Activated CD4-positive, alpha-beta T cell treated with anti-CD3 and anti-CD28 coated beads for 24 hours (primary cell): ENCODE results near the gene CEP295NL.
A peak's percentile ranks its signal among the peaks of the same experiment; 100 is the strongest.

ENCODE experiments used
- DNase-seq, 2 donors: peaks; one replicate each; pipeline ENCODE4 v3.0.0-alpha.2; 2020; ENCODE audit warnings: low read depth in 2 of 2

Gene CEP295NL

GRCh38 chr17:78865682-78866390, 37.2 kb downstream of the CEP295NL start:
- DNase-seq, result peak; percentile 51 to 53

- no peak for DNase-seq
These were observed 38.9 kb downstream of the CEP295NL start for GRCh38 chr17:78864117-78864516.

- DNase-seq, result no peak
These were observed 40.7 kb downstream of the CEP295NL start for GRCh38 chr17:78862073-78863023.

- no peak for DNase-seq
These were observed 41.8 kb downstream of the CEP295NL start for GRCh38 chr17:78861229-78861628.

- DNase-seq, result no peak
These were observed 44.0 kb downstream of the CEP295NL start for GRCh38 chr17:78859051-78859450.

GRCh38 chr17:78857266-78857665, 45.7 kb downstream of the CEP295NL start:
- DNase-seq, result no peak

- DNase-seq, result no peak
These were observed 47.3 kb downstream of the CEP295NL start for GRCh38 chr17:78855561-78856165.

- no peak for DNase-seq
These were observed 48.5 kb downstream of the CEP295NL start for GRCh38 chr17:78854508-78854907.

GRCh38 chr17:78853926-78854394, 49.0 kb downstream of the CEP295NL start:
- DNase-seq, result no peak

- DNase-seq, result no peak
These were observed 50.3 kb downstream of the CEP295NL start for GRCh38 chr17:78852709-78853121.

GRCh38 chr17:78849026-78849425, 54.0 kb downstream of the CEP295NL start:
- DNase-seq, result no peak

GRCh38 chr17:78847052-78847451, 55.9 kb downstream of the CEP295NL start:
- no peak for DNase-seq

- DNase-seq, result no peak
These were observed 58.5 kb downstream of the CEP295NL start for GRCh38 chr17:78844301-78845005.

- DNase-seq, result peak in 1 of 2 donors; percentile 36
These were observed 60.0 kb downstream of the CEP295NL start for GRCh38 chr17:78842881-78843565.

- peak; percentile 99 to 100 for DNase-seq
These were observed 62.0 kb downstream of the CEP295NL start, which contains the start of gene USP36 for GRCh38 chr17:78840780-78841611. Gene USP36 (minus strand): TSS chr17:78840814. CDS start chr17:78836363, 4,451 bp downstream.
